B cell (primary cell): Measurements from ENCODE around the gene TRIM54. TPM values are rescaled to one million over a fixed set of nuclear protein-coding genes. Genes with fewer than 3 reads are reported as not detected.
A peak's percentile ranks its signal among the peaks of the same experiment; 100 is the strongest.

Source experiments
- ATAC-seq: fragments of 200-7000 bp; cut with Tn5 transposase; one replicate; pipeline ENCODE4 v1.10.0; 2021; ENCODE audit warnings: low read depth, mild to moderate bottlenecking, moderate number of reproducible peaks, moderate library complexity
- CTCF ChIA-PET: fragments of 350-600 bp; sonication (Branson Sonifier 250); formaldehyde crosslinking; loops from one replicate; lab custom pipeline; 2021; ENCODE audit warnings: antibody characterized with exemption, inconsistent platforms; lab: Charles Lee
- POLR2A ChIA-PET: fragments of 350-600 bp; sonication (Branson Sonifier 250); formaldehyde crosslinking; loops from one replicate; lab custom pipeline; 2021; ENCODE audit warnings: antibody characterized with exemption; lab: Charles Lee
- DNase-seq: peaks from one replicate; pipeline ENCODE4 v3.0.0; 2013
- H2AFZ ChIP-seq: 2 replicates; pipeline ENCODE4 v1.6.1; 2012; ENCODE audit warnings: mild to moderate bottlenecking, low read depth, low read length; ENCODE audit not compliant: insufficient read depth, poor library complexity, severe bottlenecking
- H3K27ac ChIP-seq, 2 donors: 1 replicate in 1 of 2; 2 replicates in 1 of 2; pipeline ENCODE4 v1.5.1; 2012 to 2013; ENCODE audit warnings: low read length in 2 of 2, mild to moderate bottlenecking in 2 of 2, moderate library complexity in 1 of 2
- H3K27me3 ChIP-seq, 4 experiments: fragments of 200-600 bp in 1 of 4; sonication (generic) in 1 of 4; replicated peaks in 1 of 4; 1 replicate in 2 of 4; 2 replicates in 2 of 4; pipeline versions ENCODE4 v1.6.1 to v1.7.0; 2013 to 2016; ENCODE audit warnings: low read length in 3 of 4, mild to moderate bottlenecking in 2 of 4, mixed read lengths in 1 of 4, moderate library complexity in 1 of 4; ENCODE audit not compliant: insufficient read depth in 4 of 4, control insufficient read depth in 3 of 4; ENCODE audit errors: control extremely low read depth in 1 of 4
- H3K36me3 ChIP-seq, 2 experiments: replicated peaks in 1 of 2; 1 replicate in 1 of 2; 2 replicates in 1 of 2; pipeline versions ENCODE4 v1.6.1 to v1.7.1; 2013; ENCODE audit warnings: low read length in 1 of 2; ENCODE audit not compliant: insufficient read depth in 2 of 2, control insufficient read depth in 1 of 2; ENCODE audit errors: control extremely low read depth in 1 of 2, extremely low read depth in 1 of 2
- H3K4me1 ChIP-seq, 2 donors: fragments of 200-600 bp in 1 of 2; sonication (generic) in 1 of 2; 1 replicate in 1 of 2; 2 replicates in 1 of 2; pipeline versions ENCODE4 v1.5.1 to v1.6.1; 2013 to 2017; ENCODE audit warnings: low read length in 2 of 2; ENCODE audit not compliant: control insufficient read depth in 2 of 2, insufficient read depth in 2 of 2
- H3K4me2 ChIP-seq: replicated peaks from 2 replicates; pipeline ENCODE3; 2012; ENCODE audit warnings: mild to moderate bottlenecking, low read depth, low read length; ENCODE audit not compliant: poor library complexity, severe bottlenecking
- H3K4me3 ChIP-seq, 5 experiments: fragments of 200-600 bp in 1 of 5; sonication (generic) in 1 of 5; 1 replicate in 3 of 5; 2 replicates in 2 of 5; pipeline versions ENCODE4 v1.5.1 to v1.7.0; 2011 to 2016; ENCODE audit warnings: low read length in 4 of 5, mild to moderate bottlenecking in 4 of 5, low read depth in 2 of 5, control low read depth in 1 of 5, moderate library complexity in 1 of 5; ENCODE audit not compliant: insufficient read depth in 1 of 5; ENCODE audit errors: control extremely low read depth in 1 of 5, extremely low read depth in 1 of 5
- H3K79me2 ChIP-seq: fragments of 200-600 bp; sonication (generic); one replicate; pipeline ENCODE4 v1.6.0; 2016; ENCODE audit warnings: low read length; ENCODE audit not compliant: control insufficient read depth, insufficient read depth
- H3K9ac ChIP-seq: fragments of 200-600 bp; sonication (generic); 2 replicates; pipeline ENCODE4 v1.6.1; 2017; ENCODE audit warnings: mild to moderate bottlenecking, low read length, moderate library complexity
- H3K9me3 ChIP-seq, 3 donors: one replicate each; pipeline versions ENCODE4 v1.6.1 to v1.7.1; 2013; ENCODE audit warnings: low read length in 2 of 3; ENCODE audit not compliant: control insufficient read depth in 2 of 3, insufficient read depth in 1 of 3; ENCODE audit errors: control extremely low read depth in 1 of 3
- H4K20me1 ChIP-seq: 2 replicates; pipeline ENCODE4 v1.6.0; 2012; ENCODE audit warnings: mild to moderate bottlenecking, low read length; ENCODE audit not compliant: insufficient read depth, control insufficient read depth, poor library complexity, severe bottlenecking
- H3K27ac Mint-ChIP-seq: one replicate; pipeline ENCODE4 v1.8.0; 2021; ENCODE audit warnings: mixed read lengths
- H3K27me3 Mint-ChIP-seq: one replicate; pipeline ENCODE4 v1.8.0; 2021; ENCODE audit warnings: mixed read lengths
- H3K4me1 Mint-ChIP-seq: one replicate; pipeline ENCODE4 v1.8.0; 2021; ENCODE audit warnings: mixed read lengths
- H3K4me3 Mint-ChIP-seq: one replicate; pipeline ENCODE4 v1.8.0; 2021; ENCODE audit warnings: mixed read lengths
- H3K9me3 Mint-ChIP-seq: one replicate; pipeline ENCODE4 v1.8.0; 2022; ENCODE audit warnings: mixed read lengths; ENCODE audit not compliant: insufficient read depth
- CTCF ChIP-seq: fragments of 200-600 bp; IDR thresholded peaks from one replicate; pipeline ENCODE4 v1.8.0; 2022; ENCODE audit warnings: antibody characterized with exemption, mild to moderate bottlenecking
- EZH2 ChIP-seq: IDR thresholded peaks from 2 replicates; pipeline ENCODE4 v1.6.1; 2012; ENCODE audit warnings: borderline replicate concordance, low read depth, mild to moderate bottlenecking, moderate library complexity, low read length; ENCODE audit not compliant: insufficient read depth, poor library complexity, severe bottlenecking
- WGBS: methylation state at CpG from one replicate; pipeline ENCODE4 v1.1.5; 2013; ENCODE audit warnings: missing lambda C conversion rate; ENCODE audit not compliant: insufficient coverage; 5-methylcytosine and 5-hydroxymethylcytosine counted together
- intact Hi-C: fragments of 100-400 bp; cut with micrococcal nuclease; formaldehyde crosslinking; loops from one replicate; pipeline ENCODE4 v1.10.0; 2022
- polyA plus RNA-seq: library from polyadenylated mRNA; depleted of rRNA; stranded (reverse); fragments of >200 nt; gene quantifications from 2 replicates; pipeline ENCODE4 v1.2.3, GENCODE V29; 2012
- total RNA-seq, 2 donors: library from RNA; stranded (reverse); fragments of 120-200 nt in 1 of 2; gene quantifications; 1 replicate in 1 of 2; 2 replicates in 1 of 2; pipeline versions ENCODE4 v1.2.3 to v1.2.4, GENCODE V29; 2013 to 2022

Gene TRIM54
- total and polyA plus RNA-seq, 2 donors (not counting 1 experiment from before 2014, with no cell fraction given): not detected

- no peak overlapping the region for H2AFZ ChIP-seq
- peaks cover 18 to 25% of the 10 kb centered on the region in 2 donors for H3K4me1 ChIP-seq
- peaks cover 35% of the 10 kb centered on the region for H4K20me1 ChIP-seq
- 87% methylated on average over 3 of the region's 7 CpGs for WGBS
- no peak overlapping the region for H3K27ac ChIP-seq
- ATAC-seq (no peak), DNase-seq (no peak)
- H3K4me3 Mint-ChIP-seq: no peak overlapping the region
- peaks cover 84% of the 10 kb centered on the region for H3K79me2 ChIP-seq
- POLR2A ChIA-PET: no interaction called here
- no peak for TF ChIP-seq CTCF
- TF ChIP-seq EZH2: no peak
- CTCF ChIA-PET: interaction anchor here (1.5 to 1.9 kb wide), 2 partner anchors 16 to 50 kb away, joined by 5 read pairs; partner anchors contain the start of gene EIF2B4
- peak overlapping the region; percentile 19 for H3K4me2 ChIP-seq
- no peaks in the 10 kb centered on the region for H3K9me3 ChIP-seq
- H3K9me3 Mint-ChIP-seq: no peaks in the 10 kb centered on the region
- H3K9ac ChIP-seq: no peak overlapping the region
- no peak overlapping the region for H3K27ac Mint-ChIP-seq
- no peaks in the 10 kb centered on the region for H3K27me3 Mint-ChIP-seq
- peaks cover 0 to 4% of the 10 kb centered on the region in 2 experiments for H3K36me3 ChIP-seq
- no peak overlapping the region for H3K4me3 ChIP-seq
- H3K4me1 Mint-ChIP-seq: peaks cover 58% of the 10 kb centered on the region
- no peaks in the 10 kb centered on the region for H3K27me3 ChIP-seq
- intact Hi-C loops: no loop called here
These were observed 71.8 kb downstream of the TRIM54 start for GRCh38 chr2:27353762-27354596.

- Histone ChIP-seq H3K4me2 (no peak overlapping the region), H3K9ac (no peak overlapping the region), H3K27ac (no peak overlapping the region), H2AFZ (no peak overlapping the region), H3K36me3 (peaks cover 0 to 4% of the 10 kb centered on the region in 2 experiments), H3K4me3 (no peak overlapping the region), H3K79me2 (peaks cover 80% of the 10 kb centered on the region), H3K27me3 (no peaks in the 10 kb centered on the region), H3K9me3 (no peaks in the 10 kb centered on the region), H4K20me1 (peaks cover 32% of the 10 kb centered on the region), H3K4me1 (peaks cover 18 to 25% of the 10 kb centered on the region in 2 donors)
- H3K4me1 Mint-ChIP-seq: peaks cover 56% of the 10 kb centered on the region
- DNase-seq (no peak), ATAC-seq (no peak)
- no peak overlapping the region for H3K27ac Mint-ChIP-seq
- CTCF ChIA-PET: interaction anchor here (1.5 kb wide), 1 partner anchor 15 kb away, joined by 5 read pairs; the partner anchor contains the start of gene EIF2B4
- WGBS: 93% methylated on average over 4 of the region's 7 CpGs
- intact Hi-C loops: no loop called here
- H3K27me3 Mint-ChIP-seq: no peaks in the 10 kb centered on the region
- TF ChIP-seq EZH2 (no peak), CTCF (no peak)
- H3K4me3 Mint-ChIP-seq: no peak overlapping the region
- POLR2A ChIA-PET: no interaction called here
- H3K9me3 Mint-ChIP-seq: no peaks in the 10 kb centered on the region
These were observed 72.3 kb downstream of the TRIM54 start for GRCh38 chr2:27354597-27354927.
